ENCODE data around the gene TAP2.

TAP2 gene

GRCh38 chr6:32799168-32799567 is 39.4 kb downstream of the TAP2 start:
- H3K4me3 ChIP-seq, result no peak overlapping the region
- DNase-seq (ENCODE audit: low read depth, low spot score), result no peak
- no peak overlapping the region for H3K27ac ChIP-seq
- TF ChIP-seq FOXP2 (optimal IDR thresholded peaks at IDR 0.05; ENCODE audit: control extremely low read depth, extremely low read length, insufficient read depth), result no peak
- no peak for TF ChIP-seq POLR2AphosphoS5 (IDR thresholded peaks at IDR 0.05; ENCODE audit: borderline replicate concordance, low read depth, low read length)
- no peak for TF ChIP-seq EZH2 (IDR thresholded peaks at IDR 0.05)
- no peaks in the 10 kb centered on the region for H3K9me3 ChIP-seq (ENCODE audit: low read depth, low read length)
- no peak overlapping the region for H3K9ac ChIP-seq (ENCODE audit: insufficient read length)
- no peaks in the 10 kb centered on the region for H3K36me3 ChIP-seq (ENCODE audit: insufficient read depth, low read length)

GRCh38 chr6:32796848-32797776 is 41.4 kb downstream of the TAP2 start:
- Histone ChIP-seq H3K4me3 (peak overlapping the region; percentile 78), H3K9ac (ENCODE audit: insufficient read length) (peak overlapping the region; percentile 57), H3K9me3 (ENCODE audit: low read depth, low read length) (no peaks in the 10 kb centered on the region), H3K36me3 (ENCODE audit: insufficient read depth, low read length) (no peaks in the 10 kb centered on the region), H3K27ac (no peak overlapping the region)
- TF ChIP-seq EZH2 (IDR thresholded peaks at IDR 0.05) (no peak), FOXP2 (optimal IDR thresholded peaks at IDR 0.05; ENCODE audit: control extremely low read depth, extremely low read length, insufficient read depth) (no peak), POLR2AphosphoS5 (IDR thresholded peaks at IDR 0.05; ENCODE audit: borderline replicate concordance, low read depth, low read length) (no peak)
- DNase-seq (ENCODE audit: low read depth, low spot score), result peak; percentile 39

GRCh38 chr6:32794510-32794909 is 44.0 kb downstream of the TAP2 start:
- TF ChIP-seq EZH2 (IDR thresholded peaks at IDR 0.05) (no peak), POLR2AphosphoS5 (IDR thresholded peaks at IDR 0.05; ENCODE audit: borderline replicate concordance, low read depth, low read length) (no peak)
- no peak for DNase-seq (ENCODE audit: low read depth, low spot score)
- H3K27ac ChIP-seq, result no peak overlapping the region

GRCh38 chr6:32792901-32793435 is 45.6 kb downstream of the TAP2 start:
- no peak for DNase-seq (ENCODE audit: low read depth, low spot score)
- no peak for TF ChIP-seq POLR2AphosphoS5 (IDR thresholded peaks at IDR 0.05; ENCODE audit: borderline replicate concordance, low read depth, low read length)
- TF ChIP-seq FOXP2 (optimal IDR thresholded peaks at IDR 0.05; ENCODE audit: control extremely low read depth, extremely low read length, insufficient read depth), result no peak
- no peak for TF ChIP-seq EZH2 (IDR thresholded peaks at IDR 0.05)
- H3K27ac ChIP-seq, result no peak overlapping the region

More at GRCh38 chr6:32794510-32794909, 44.0 kb downstream of the TAP2 start:
- Histone ChIP-seq H3K4me3 (no peak overlapping the region), H3K9ac (ENCODE audit: insufficient read length) (no peak overlapping the region), H3K9me3 (ENCODE audit: low read depth, low read length) (no peaks in the 10 kb centered on the region), H3K36me3 (ENCODE audit: insufficient read depth, low read length) (no peaks in the 10 kb centered on the region)

GRCh38 chr6:32790306-32790705 is 48.2 kb downstream of the TAP2 start:
- no peak for TF ChIP-seq POLR2AphosphoS5 (IDR thresholded peaks at IDR 0.05; ENCODE audit: borderline replicate concordance, low read depth, low read length)
- no peak for TF ChIP-seq EZH2 (IDR thresholded peaks at IDR 0.05)
- no peak for TF ChIP-seq FOXP2 (optimal IDR thresholded peaks at IDR 0.05; ENCODE audit: control extremely low read depth, extremely low read length, insufficient read depth)
- Histone ChIP-seq H3K9ac (ENCODE audit: insufficient read length) (no peak overlapping the region), H3K9me3 (ENCODE audit: low read depth, low read length) (no peaks in the 10 kb centered on the region), H3K36me3 (ENCODE audit: insufficient read depth, low read length) (no peaks in the 10 kb centered on the region), H3K4me3 (no peak overlapping the region), H3K27ac (no peak overlapping the region)
- no peak for DNase-seq (ENCODE audit: low read depth, low spot score)

More at GRCh38 chr6:32792901-32793435, 45.6 kb downstream of the TAP2 start:
- H3K9me3 ChIP-seq (ENCODE audit: low read depth, low read length), result no peaks in the 10 kb centered on the region
- no peak overlapping the region for H3K4me3 ChIP-seq
- no peaks in the 10 kb centered on the region for H3K36me3 ChIP-seq (ENCODE audit: insufficient read depth, low read length)
- no peak overlapping the region for H3K9ac ChIP-seq (ENCODE audit: insufficient read length)

All from SK-N-MC (cell line).